Glutamatergic neuron (in vitro differentiated cells): Measurements from ENCODE around the gene SNX21. TPM values are rescaled to one million over a fixed set of nuclear protein-coding genes. Genes with fewer than 3 reads are reported as not detected.

Source experiments
- DNase-seq: peaks from one replicate; pipeline ENCODE4 v3.0.0; 2022
- H3K27ac Mint-ChIP-seq: one replicate; pipeline ENCODE4 v1.8.0; 2020; ENCODE audit warnings: mild to moderate bottlenecking, mixed read lengths, inconsistent platforms; ENCODE audit not compliant: unreplicated experiment
- H3K27me3 Mint-ChIP-seq: one replicate; pipeline ENCODE4 v1.8.0; 2020; ENCODE audit warnings: mild to moderate bottlenecking, moderate library complexity, mixed read lengths, inconsistent platforms; ENCODE audit not compliant: unreplicated experiment
- H3K36me3 Mint-ChIP-seq: one replicate; pipeline ENCODE4 v1.8.0; 2020; ENCODE audit warnings: mild to moderate bottlenecking, mixed read lengths, inconsistent platforms; ENCODE audit not compliant: unreplicated experiment
- H3K4me1 Mint-ChIP-seq: one replicate; pipeline ENCODE4 v1.8.0; 2020; ENCODE audit warnings: mild to moderate bottlenecking, low read depth, mixed read lengths, inconsistent platforms; ENCODE audit not compliant: unreplicated experiment
- H3K4me3 Mint-ChIP-seq: one replicate; pipeline ENCODE4 v1.8.0; 2020; ENCODE audit warnings: mild to moderate bottlenecking, mixed read lengths, inconsistent platforms; ENCODE audit not compliant: unreplicated experiment
- H3K9me3 Mint-ChIP-seq: one replicate; pipeline ENCODE4 v1.8.0; 2020; ENCODE audit warnings: mild to moderate bottlenecking, moderate library complexity, mixed read lengths, inconsistent platforms; ENCODE audit not compliant: unreplicated experiment
- total RNA-seq: library from RNA; stranded (reverse); fragmentation: NEBNext Ultra II Directional; extraction: Animal tissue kit (Norgen Biotek cat#: 25700); gene quantifications from one replicate; pipeline ENCODE4 v1.2.1, GENCODE V29; 2021; ENCODE audit not compliant: unreplicated experiment
- TF ChIP-seq, protein P1 (sequence below): fragments of 200-600 bp; sonication (generic); IDR thresholded peaks from one replicate; pipeline ENCODE4 v1.5.0; 2021; ENCODE audit not compliant: partially characterized antibody, unreplicated experiment

Gene SNX21
- total RNA-seq, 1 donor from 2014 or later: 10.2 TPM

DNA sequence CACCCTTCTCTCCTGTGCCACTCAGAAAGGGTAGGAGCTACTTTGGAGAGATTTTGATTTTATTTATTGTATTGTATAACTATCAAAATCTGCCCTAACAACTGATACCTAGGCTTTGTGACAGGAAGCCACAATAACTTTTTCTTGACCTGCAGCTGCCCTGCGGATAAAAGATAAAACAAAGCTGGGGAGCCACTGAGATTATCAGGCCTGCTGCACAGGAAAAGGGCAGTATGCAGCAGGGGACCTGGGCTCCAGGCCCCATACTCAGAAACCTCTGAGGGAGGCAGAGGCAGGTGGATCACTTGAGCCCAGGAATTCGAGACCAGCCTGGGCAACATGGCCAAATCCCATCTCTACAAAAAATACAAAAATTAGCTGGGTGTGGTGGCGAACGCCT, 980 bp upstream of the SNX21 start:
- DNase-seq: no peak
- no peaks in the 10 kb centered on the region for H3K9me3 Mint-ChIP-seq
- H3K27ac Mint-ChIP-seq: no peak overlapping the region
- H3K27me3 Mint-ChIP-seq: no peaks in the 10 kb centered on the region
- no peaks in the 10 kb centered on the region for H3K36me3 Mint-ChIP-seq
- no peaks in the 10 kb centered on the region for H3K4me1 Mint-ChIP-seq
- TF ChIP-seq, protein P1, sequence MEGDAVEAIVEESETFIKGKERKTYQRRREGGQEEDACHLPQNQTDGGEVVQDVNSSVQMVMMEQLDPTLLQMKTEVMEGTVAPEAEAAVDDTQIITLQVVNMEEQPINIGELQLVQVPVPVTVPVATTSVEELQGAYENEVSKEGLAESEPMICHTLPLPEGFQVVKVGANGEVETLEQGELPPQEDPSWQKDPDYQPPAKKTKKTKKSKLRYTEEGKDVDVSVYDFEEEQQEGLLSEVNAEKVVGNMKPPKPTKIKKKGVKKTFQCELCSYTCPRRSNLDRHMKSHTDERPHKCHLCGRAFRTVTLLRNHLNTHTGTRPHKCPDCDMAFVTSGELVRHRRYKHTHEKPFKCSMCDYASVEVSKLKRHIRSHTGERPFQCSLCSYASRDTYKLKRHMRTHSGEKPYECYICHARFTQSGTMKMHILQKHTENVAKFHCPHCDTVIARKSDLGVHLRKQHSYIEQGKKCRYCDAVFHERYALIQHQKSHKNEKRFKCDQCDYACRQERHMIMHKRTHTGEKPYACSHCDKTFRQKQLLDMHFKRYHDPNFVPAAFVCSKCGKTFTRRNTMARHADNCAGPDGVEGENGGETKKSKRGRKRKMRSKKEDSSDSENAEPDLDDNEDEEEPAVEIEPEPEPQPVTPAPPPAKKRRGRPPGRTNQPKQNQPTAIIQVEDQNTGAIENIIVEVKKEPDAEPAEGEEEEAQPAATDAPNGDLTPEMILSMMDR: no peak
- H3K4me3 Mint-ChIP-seq: peak overlapping the region; percentile 81

DNA sequence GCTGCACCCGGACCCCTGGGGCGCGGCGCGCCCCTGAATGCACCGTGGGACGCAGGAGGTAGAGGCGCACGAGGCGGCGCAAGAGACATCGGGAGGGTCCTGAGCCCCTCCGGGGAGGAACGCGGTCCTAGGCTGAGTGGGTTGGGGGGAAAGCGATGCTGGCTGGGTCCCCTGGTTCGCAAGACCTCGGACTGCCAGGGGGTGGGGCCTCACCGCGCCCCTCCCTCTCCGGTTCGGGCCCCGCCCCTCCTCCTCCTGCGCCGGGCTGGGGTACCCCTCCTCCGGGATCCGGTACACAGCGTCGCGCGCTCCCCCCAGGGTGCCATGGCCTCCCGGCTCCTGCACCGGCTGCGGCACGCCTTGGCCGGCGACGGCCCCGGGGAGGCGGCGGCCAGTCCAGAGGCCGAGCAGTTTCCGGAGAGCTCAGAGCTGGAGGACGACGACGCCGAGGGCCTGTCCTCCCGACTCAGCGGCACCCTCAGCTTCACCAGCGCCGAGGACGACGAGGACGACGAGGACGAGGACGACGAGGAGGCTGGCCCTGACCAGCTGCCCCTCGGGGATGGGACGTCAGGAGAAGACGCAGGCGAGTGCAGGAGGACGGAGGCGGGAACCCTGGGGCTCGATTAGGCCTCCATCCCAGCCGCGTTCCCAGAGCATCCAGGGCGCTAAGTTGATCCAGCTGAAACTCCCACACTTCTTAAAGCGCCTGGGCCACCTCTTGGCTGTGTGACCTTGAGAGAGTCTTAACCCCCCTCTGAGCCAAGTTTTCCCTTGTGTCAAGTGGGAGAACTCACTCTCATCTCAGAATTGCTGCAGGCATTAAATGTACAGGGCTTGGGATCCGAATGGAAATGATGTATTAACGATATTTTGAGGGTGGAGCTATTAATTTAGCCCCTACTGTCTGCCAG, 541 bp downstream of the SNX21 start:
- Mint-ChIP-seq H3K9me3 (no peaks in the 10 kb centered on the region), H3K36me3 (no peaks in the 10 kb centered on the region), H3K4me1 (no peaks in the 10 kb centered on the region), H3K27ac (no peak overlapping the region), H3K4me3 (peak overlapping the region; percentile 82), H3K27me3 (no peaks in the 10 kb centered on the region)
- DNase-seq: peak; percentile 76
- TF ChIP-seq, protein P1: no peak

DNA sequence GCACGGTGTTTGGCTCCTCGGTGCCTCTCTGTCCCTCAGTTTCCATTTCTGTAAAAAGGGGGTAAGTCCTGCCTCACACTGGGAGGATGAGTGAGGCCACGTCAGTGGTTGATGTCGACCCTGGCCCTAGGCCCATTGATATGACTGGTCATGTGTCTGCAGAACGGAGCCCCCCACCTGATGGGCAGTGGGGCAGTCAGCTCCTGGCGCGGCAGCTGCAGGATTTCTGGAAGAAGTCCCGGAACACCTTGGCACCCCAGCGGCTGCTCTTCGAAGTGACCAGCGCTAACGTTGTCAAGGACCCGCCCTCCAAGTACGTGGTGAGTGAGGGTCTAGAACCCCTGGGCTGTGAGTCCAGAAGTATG, 1.2 kb downstream of the SNX21 start:
- Mint-ChIP-seq H3K27me3 (no peaks in the 10 kb centered on the region), H3K9me3 (no peaks in the 10 kb centered on the region), H3K36me3 (no peaks in the 10 kb centered on the region), H3K27ac (peak overlapping the region; percentile 8), H3K4me3 (peak overlapping the region; percentile 82), H3K4me1 (no peaks in the 10 kb centered on the region)
- TF ChIP-seq, protein P1: no peak
- no peak for DNase-seq

DNA sequence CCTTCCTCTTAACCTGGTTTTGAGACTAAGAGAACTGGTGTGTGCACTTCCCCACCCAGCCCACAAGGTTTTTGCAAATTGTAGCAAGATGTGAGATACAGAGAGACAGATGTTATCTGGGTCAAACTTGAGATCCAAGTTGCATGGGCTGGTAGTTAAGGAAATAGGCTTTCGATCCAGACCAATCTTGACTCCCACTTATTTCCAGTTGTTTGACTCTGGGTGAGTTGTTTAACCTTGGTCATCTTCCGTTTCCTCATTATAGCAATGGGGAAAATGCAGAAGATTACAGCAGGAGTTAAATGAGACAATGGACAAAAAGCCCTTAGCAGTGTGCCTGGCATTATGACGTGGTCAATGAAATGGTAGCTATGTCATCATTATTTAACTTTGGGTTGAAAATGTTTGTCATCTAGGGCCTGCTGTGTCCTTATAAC, 1.7 kb downstream of the SNX21 start:
- no peaks in the 10 kb centered on the region for H3K27me3 Mint-ChIP-seq
- H3K36me3 Mint-ChIP-seq: no peaks in the 10 kb centered on the region
- H3K4me3 Mint-ChIP-seq: peak overlapping the region; percentile 82
- no peaks in the 10 kb centered on the region for H3K4me1 Mint-ChIP-seq
- H3K9me3 Mint-ChIP-seq: no peaks in the 10 kb centered on the region
- no peak for DNase-seq
- TF ChIP-seq, protein P1: no peak
- no peak overlapping the region for H3K27ac Mint-ChIP-seq

DNA sequence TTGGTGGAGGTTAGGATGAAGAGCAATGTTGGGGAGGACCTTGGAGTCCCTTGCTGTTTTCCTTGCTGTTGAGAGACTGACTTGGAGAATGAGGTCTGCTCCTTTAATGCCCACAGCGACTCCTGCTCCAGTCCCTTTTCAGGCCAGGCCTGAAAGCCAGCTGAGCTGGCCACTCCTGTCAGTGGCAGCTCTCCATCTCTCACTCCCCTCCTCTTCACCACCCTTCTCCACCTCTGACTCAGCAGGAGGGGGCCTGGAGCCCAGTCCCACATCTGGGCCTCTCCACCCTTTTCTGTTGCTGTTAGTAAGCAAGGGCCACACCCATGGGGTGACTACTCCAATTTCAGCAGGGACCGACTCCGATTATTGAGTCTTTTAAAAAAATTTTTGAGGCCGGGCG, 2.2 kb downstream of the SNX21 start:
- no peaks in the 10 kb centered on the region for H3K9me3 Mint-ChIP-seq
- H3K36me3 Mint-ChIP-seq: no peaks in the 10 kb centered on the region
- no peak for DNase-seq
- no peak overlapping the region for H3K27ac Mint-ChIP-seq
- no peaks in the 10 kb centered on the region for H3K4me1 Mint-ChIP-seq
- H3K4me3 Mint-ChIP-seq: peak overlapping the region; percentile 30
- TF ChIP-seq, protein P1: no peak
- no peaks in the 10 kb centered on the region for H3K27me3 Mint-ChIP-seq
